Hepatocyte (in vitro differentiated cells): ENCODE results near the gene VWA8.

Experiments used
- CTCF ChIP-seq: fragments of 200-600 bp; sonication (generic); IDR thresholded peaks from 2 replicates; pipeline ENCODE4 v1.5.1; 2016; ENCODE audit warnings: antibody characterized with exemption, mild to moderate bottlenecking; ENCODE audit not compliant: poor library complexity
- EZH2 ChIP-seq: fragments of 200-600 bp; sonication (generic); IDR thresholded peaks from 2 replicates; pipeline ENCODE4 v1.6.1; 2016; ENCODE audit warnings: antibody characterized with exemption, mild to moderate bottlenecking, borderline replicate concordance
- EZH2phosphoT487 ChIP-seq: fragments of 200-600 bp; sonication (generic); IDR thresholded peaks from one replicate; pipeline ENCODE4 v1.6.1; 2018; ENCODE audit warnings: antibody characterized with exemption, mild to moderate bottlenecking, low read depth, moderate library complexity; ENCODE audit not compliant: unreplicated experiment, severe bottlenecking

GRCh38 chr13:41914552-41914951, 46.4 kb downstream of the VWA8 start:
- TF ChIP-seq EZH2phosphoT487 (no peak), CTCF (no peak), EZH2 (no peak)
